HG03045 (cell line): ENCODE data around the gene PHOX2A.

Experiments
- ATAC-seq: cut with Tn5 transposase; IDR thresholded peaks from one replicate; pipeline ENCODE4 v1.9.1; 2021; ENCODE audit warnings: mild to moderate bottlenecking, moderate library complexity; ENCODE audit not compliant: unreplicated experiment

The PHOX2A gene

DNA sequence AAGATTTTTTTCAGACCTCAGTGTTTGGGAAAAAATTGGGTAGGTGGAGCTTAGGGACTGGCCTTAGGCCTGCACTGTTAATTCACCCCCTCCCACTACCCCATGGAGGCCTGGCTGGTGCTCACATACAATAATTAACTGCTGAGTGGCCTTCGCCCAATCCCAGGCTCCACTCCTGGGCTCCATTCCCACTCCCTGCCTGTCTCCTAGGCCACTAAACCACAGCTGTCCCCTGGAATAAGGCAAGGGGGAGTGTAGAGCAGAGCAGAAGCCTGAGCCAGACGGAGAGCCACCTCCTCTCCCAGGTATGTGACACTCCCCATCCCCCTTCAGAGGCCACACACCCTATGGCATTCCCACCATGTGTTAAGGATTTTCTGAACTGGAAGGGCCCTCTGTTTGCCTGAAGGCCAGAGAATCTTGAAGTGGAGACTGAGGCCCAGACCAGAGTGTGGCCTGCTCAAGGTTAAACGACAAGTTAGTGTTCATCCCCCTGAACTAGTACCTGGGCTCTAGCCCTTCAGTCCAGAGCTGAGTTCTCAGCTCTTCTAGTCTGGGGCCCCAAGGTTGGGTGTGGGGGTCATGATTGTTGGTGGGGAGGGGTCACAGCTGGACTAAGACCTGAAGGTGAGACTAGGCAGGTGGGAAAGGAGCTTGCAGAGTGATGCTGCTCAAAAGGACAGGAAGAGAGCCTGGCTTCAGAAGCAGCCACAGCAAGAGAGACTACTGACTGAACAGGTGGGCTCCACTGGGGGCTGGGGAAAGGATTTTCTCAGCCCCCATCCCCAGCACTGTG lies 54.3 kb downstream of the PHOX2A start:
- no peak for ATAC-seq
